ENCODE data around the gene ABTB1.

GRCh38 chr3:127707851-127708411, 35.2 kb downstream of the ABTB1 start:
- TF ChIP-seq CTCF (IDR thresholded peaks at IDR 0.05; ENCODE audit: low read length) (no peak), EZH2phosphoT487 (IDR thresholded peaks at IDR 0.05; ENCODE audit: low read length) (no peak), EZH2 (optimal IDR thresholded peaks at IDR 0.05; ENCODE audit: low read depth, low read length) (no peak)
